Activated CD4-positive, alpha-beta T cell treated with anti-CD3 and anti-CD28 coated beads, Interleukin-2, amount 50 U/mL, for 48 hours (primary cell): Measurements from ENCODE around the gene ANKRD13B.

Source experiments
- DNase-seq, 2 experiments: peaks; one replicate each; pipeline ENCODE4 v3.0.0-alpha.2; 2020

Gene ANKRD13B

GRCh38 chr17:29618272-29619065 lies 25.5 kb downstream of the ANKRD13B start:
- no peak for DNase-seq

- DNase-seq, result no peak
Measured at GRCh38 chr17:29619251-29619650, 26.3 kb downstream of the ANKRD13B start.

- DNase-seq, result no peak
Measured at GRCh38 chr17:29620271-29620670, 27.3 kb downstream of the ANKRD13B start.

GRCh38 chr17:29620779-29621500 lies 28.0 kb downstream of the ANKRD13B start:
- no peak for DNase-seq

- DNase-seq, result no peak
Measured at GRCh38 chr17:29621751-29622194, 28.8 kb downstream of the ANKRD13B start.

- DNase-seq, result peak; percentile 71 to 76
Measured at GRCh38 chr17:29622337-29623282, 29.7 kb downstream of the ANKRD13B start, which contains the start of gene CORO6. TSS of gene CORO6 (minus strand) at chr17:29622912. CDS start at chr17:29621421, 1,491 bp downstream.

- DNase-seq, result no peak
Measured at GRCh38 chr17:29623283-29623647, 30.3 kb downstream of the ANKRD13B start.

GRCh38 chr17:29624586-29624985 lies 31.7 kb downstream of the ANKRD13B start:
- peak in 1 of 2 experiments; percentile 41 for DNase-seq

GRCh38 chr17:29625037-29625750 lies 32.3 kb downstream of the ANKRD13B start:
- DNase-seq, result no peak

GRCh38 chr17:29627951-29628350 lies 35.0 kb downstream of the ANKRD13B start:
- no peak for DNase-seq

GRCh38 chr17:29628644-29629043 lies 35.7 kb downstream of the ANKRD13B start:
- DNase-seq, result no peak

- no peak for DNase-seq
Measured at GRCh38 chr17:29629839-29630238, 36.9 kb downstream of the ANKRD13B start.

- no peak for DNase-seq
Measured at GRCh38 chr17:29630630-29631193, 37.8 kb downstream of the ANKRD13B start.

GRCh38 chr17:29633886-29634285 lies 41.0 kb downstream of the ANKRD13B start:
- DNase-seq, result no peak

- no peak for DNase-seq
Measured at GRCh38 chr17:29640413-29640812, 47.5 kb downstream of the ANKRD13B start.

- no peak for DNase-seq
Measured at GRCh38 chr17:29640981-29641642, 48.2 kb downstream of the ANKRD13B start.

- DNase-seq, result no peak
Measured at GRCh38 chr17:29642171-29642611, 49.3 kb downstream of the ANKRD13B start.

GRCh38 chr17:29643817-29644160 lies 50.9 kb downstream of the ANKRD13B start:
- DNase-seq, result no peak

- no peak for DNase-seq
Measured at GRCh38 chr17:29645515-29646051, 52.7 kb downstream of the ANKRD13B start.

- no peak for DNase-seq
Measured at GRCh38 chr17:29648005-29648404, 55.1 kb downstream of the ANKRD13B start.

- no peak for DNase-seq
Measured at GRCh38 chr17:29649359-29649758, 56.4 kb downstream of the ANKRD13B start.
